Activated naive CD4-positive, alpha-beta T cell treated with anti-CD3 and anti-CD28 coated beads, Interleukin-2, amount 50 U/mL, for 16 hours (primary cell): Measurements from ENCODE around the gene OXCT1.
A peak's percentile ranks its signal among the peaks of the same experiment; 100 is the strongest.

Experiments used
- DNase-seq: peaks from one replicate; pipeline ENCODE4 v3.0.0-alpha.2; 2020

OXCT1 gene

GRCh38 chr5:41869724-41870626 is at the start of gene OXCT1:
TSS of gene OXCT1 (minus strand) at chr5:41870425. CDS start at chr5:41870358, 67 bp downstream.
- peak; percentile 95 for DNase-seq

DNA sequence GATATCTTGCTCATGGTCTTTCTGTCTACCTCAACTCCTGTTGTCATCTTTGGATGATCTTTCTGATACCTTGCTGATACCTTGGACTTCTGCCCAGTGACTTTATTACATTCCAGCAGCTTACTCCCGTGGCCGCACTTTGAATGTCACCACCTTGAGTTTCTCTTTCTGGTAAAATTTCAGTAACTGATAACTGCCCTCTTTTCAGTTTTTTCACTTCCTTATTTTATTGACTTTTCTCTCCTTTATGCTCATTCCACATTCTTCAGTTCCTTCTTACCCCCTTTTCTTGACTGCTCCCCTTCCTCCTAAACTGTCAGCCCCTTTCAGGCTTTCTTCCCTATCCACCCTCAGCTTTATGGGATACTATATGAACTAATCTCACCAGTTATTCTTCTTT is 47.9 kb upstream of the OXCT1 start:
- DNase-seq: no peak

DNA sequence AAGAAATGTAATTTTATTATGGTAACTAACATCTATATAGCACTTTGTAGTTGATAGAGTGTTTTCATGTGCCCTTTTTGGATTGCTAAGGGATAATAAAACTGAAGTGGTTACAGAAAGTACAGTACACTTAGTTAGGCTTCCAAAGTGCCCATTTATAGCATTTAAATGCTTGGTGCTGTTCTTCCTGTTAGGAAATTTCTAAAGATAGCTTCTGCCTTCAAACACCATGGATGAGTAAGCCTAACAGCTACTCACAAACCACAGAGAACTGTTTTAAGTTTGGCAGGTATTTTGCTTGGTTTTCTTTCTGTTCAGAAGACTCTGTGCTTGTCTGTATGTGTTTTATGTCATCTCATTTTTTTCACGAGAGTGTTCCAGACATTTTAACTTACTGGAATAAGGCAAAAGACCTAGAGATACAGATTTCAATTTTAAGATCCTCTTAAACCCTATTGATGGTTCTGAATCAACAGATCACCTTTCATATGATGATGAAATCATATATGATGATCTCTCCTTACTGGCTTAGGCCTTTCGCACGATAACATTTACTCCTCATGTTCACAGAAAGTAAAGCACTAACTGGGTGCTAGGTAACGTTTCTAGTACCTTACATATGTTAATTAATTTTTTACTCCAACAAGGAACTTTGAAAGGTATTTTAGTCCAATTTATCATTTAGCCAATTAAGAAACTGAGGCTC is 38.3 kb upstream of the OXCT1 start:
- DNase-seq: no peak

GRCh38 chr5:41906151-41906550 is 35.9 kb upstream of the OXCT1 start:
- DNase-seq: no peak

- peak; percentile 98 for DNase-seq
Measured at GRCh38 chr5:41903892-41904799, 33.9 kb upstream of the OXCT1 start, which contains the start of gene RIMOC1. TSS of gene RIMOC1 (plus strand) at chr5:41904344. CDS start at chr5:41904368, 24 bp downstream.

DNA sequence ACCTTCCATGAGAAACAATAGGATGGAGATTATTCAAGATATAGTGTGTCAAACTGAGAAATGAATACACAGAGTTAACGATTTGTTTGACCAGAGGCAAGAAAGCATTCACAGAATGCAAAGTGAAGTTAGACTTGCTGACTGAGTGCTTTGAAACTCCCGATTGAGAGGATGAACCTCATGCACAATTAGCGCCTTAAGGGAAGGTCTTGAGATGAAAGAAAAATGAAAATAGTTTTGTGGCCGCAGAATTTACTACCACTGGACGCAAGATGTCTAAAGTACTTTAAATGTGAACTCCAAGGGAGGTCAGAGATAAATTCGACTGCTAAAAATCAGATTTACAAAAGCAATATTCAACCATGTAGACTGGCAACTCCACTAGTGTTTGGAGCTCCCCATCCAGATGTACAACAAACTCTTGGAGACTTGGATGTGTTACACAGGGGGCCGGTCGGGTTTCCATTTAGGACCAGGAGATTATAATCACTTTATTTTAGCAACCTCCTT is 33.2 kb upstream of the OXCT1 start:
- no peak for DNase-seq

- no peak for DNase-seq
Measured at GRCh38 chr5:41896230-41896629, 26.0 kb upstream of the OXCT1 start.

DNA sequence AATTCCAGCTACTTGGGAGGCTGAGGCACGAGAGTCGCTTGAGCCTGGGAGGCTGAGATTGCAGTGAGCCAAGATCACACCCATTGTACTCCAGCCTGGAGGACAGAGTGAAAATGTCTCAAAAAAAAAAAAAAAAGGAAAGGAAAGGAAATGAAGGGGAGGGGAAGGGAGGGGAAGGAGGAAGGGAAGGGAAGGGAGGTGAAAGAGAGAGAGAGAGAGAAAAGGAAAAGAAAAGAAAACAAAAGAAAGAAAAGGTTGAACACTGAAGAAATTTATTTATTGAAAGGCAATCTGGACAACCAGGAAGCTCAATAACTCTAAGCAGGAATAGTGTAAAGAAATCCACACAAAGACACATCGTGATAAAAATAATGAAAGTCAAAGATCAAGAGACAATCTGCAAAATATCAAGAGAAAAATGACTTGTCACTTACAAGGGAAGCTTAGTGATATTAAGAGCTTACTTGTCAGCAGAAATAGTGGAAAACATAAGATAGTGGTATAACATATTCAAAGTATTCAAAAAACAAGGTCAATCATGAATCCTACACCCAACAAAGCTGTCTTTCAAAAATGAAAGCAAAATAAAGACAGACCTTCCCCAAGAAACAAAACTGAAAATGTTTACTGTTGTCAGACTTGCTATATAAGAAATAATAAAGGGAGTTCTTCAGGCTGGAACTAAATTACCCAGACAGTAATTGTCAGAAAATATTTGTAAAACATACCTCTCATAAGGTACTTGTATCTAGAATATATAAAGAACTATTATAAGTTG is 23.0 kb upstream of the OXCT1 start:
- no peak for DNase-seq

- DNase-seq: no peak
Measured at GRCh38 chr5:41892031-41892430, 21.8 kb upstream of the OXCT1 start.

DNA sequence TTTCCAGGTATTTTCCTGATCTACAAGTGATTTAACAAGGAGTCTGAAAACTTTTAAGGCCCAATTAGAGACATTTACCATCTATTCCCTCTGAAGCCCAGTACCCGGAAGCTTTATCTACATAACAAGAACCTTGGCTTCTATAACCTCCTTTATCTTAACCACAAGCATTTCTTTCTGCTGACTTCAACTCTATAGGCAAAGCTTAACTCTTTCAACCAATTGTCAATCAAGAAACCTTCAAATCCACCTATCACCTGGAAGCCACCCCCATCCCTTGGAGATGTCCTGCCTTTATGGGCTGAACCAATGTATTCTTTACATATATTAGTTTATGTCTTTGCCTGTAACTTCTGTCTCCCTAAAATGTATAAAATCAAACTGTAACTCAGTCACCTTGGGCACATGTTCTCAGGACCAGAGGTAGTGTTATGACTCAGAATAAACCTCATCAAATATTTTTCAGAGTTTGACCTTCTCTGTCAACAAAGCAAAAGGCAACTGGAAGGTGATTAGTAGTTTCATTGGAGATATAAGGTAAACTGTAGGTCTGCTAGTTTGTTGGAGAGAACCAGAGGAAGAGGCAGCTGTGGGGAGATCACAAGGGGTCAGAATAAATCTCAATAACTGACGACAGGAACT is 21.0 kb upstream of the OXCT1 start:
- no peak for DNase-seq

DNA sequence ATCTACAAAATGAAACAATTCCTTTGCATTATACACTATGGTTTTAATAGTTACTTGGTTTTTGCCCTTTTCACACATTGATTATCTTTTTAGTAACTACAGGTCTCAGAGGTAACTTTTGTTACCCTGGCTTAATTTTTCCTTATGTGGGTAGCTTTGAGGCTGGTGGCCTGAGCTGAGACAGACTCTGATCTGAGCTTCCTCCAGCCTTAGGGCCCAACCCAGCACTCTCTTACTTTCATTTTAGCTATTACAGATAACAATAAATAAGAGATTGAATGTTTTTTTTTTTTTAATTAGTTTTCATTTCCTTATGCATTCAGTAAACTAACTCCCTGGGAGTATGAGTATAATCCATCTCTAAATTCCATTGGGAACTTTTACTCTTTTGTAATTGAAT is 15.1 kb upstream of the OXCT1 start:
- DNase-seq: no peak

- DNase-seq: no peak
Measured at GRCh38 chr5:41883936-41884335, 13.7 kb upstream of the OXCT1 start.

DNA sequence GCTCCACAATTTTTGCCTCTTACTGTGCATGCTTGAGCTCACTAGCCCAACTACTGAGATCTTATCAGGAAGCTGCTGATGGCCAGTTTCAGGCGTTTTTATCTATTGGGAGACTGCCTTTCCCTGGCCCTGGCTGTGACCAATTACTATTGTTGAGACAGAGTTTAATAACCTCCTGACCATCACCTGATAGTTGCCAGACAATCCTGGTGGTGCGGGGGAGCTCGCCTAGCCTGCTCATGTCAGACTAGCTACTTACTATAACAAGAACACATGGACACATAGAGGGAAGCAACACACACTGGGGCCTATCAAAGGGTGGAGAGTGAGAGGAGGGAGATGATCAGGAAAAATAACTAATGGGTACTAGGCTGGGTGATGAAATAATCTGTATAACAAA is 13.0 kb upstream of the OXCT1 start:
- no peak for DNase-seq

DNA sequence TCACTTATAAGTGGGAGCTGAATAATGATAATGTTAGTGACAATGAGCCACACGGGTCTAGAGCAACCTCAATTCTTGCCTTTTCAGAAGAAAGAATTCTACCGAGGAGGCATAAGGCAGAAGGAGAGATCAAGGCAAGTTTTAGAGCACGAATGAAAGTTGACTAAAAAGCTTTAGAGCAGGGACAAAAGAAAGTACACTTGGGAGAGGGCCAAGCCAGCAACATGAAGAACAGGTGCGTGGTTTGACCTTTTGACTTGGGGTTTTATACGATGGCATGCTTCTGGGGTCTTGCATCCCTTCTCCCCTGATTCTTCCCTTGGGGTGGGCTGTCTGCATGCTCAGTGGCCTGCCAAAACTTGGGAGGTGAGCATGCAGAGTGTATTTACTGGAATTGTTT is 12.5 kb upstream of the OXCT1 start:
- no peak for DNase-seq

- no peak for DNase-seq
Measured at GRCh38 chr5:41878643-41879478, 8.6 kb upstream of the OXCT1 start.

GRCh38 chr5:41878173-41878572 is 7.9 kb upstream of the OXCT1 start:
- no peak for DNase-seq

GRCh38 chr5:41877408-41877807 is 7.2 kb upstream of the OXCT1 start:
- DNase-seq: no peak

GRCh38 chr5:41876678-41877077 is 6.5 kb upstream of the OXCT1 start:
- no peak for DNase-seq

DNA sequence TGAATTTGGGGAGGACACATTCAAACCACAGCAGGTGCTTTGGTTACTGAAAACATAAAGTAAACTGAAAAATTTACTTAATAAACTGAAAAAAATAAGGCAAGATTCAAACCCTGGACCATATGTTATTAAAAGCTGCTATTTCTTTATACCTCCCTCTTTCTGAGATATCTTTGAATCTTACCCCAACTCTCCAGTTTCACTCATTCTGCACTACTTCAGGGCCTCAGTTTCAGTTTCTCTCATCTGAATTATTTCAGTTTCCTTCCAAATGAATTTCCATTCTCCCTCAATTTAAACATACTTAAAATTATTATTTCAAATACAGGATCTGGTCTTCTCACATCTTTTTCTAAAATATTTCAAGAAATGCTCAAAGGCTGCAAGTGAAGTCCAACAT is 4.9 kb upstream of the OXCT1 start:
- no peak for DNase-seq

DNA sequence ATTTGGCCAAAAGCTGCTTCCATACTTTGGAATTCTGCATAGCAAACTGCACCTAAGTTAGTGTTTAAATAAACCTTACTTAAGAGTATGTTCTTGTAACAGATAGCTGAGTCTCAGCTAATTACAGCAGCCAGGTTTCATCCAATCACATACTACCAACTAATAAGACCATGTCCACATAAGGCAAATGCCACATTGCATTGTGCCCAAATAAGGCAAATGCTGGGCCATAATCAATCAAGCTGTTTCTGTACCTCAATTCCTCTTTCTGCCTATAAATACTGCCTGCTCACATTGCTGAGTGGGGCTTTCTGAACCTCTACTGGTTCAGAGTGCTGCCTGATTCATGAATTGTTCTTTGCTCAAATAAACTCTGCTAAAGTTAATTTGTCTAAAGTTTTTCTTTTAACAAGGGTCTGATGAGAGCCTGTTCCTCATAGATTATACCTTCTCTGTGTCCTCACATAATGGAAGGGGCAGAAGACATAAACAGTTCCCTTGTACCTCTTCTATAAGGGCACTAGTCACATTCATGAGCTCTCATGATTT is 4.4 kb upstream of the OXCT1 start:
- no peak for DNase-seq
